Measurements from ENCODE around the gene PALMD. TPM values are rescaled to one million over a fixed set of nuclear protein-coding genes. Genes with fewer than 3 reads are reported as not detected.

The PALMD gene
- total RNA-seq, 1 donor: 16.8 TPM

GRCh38 chr1:99640672-99641071, 5.2 kb upstream of the PALMD start:
- no peak overlapping the region for H3K4me3 ChIP-seq (ENCODE audit: low read depth, low read length)
- DNase-seq (ENCODE audit: low read depth): no peak
- no peak for TF ChIP-seq CTCF (IDR thresholded peaks at IDR 0.05; ENCODE audit: insufficient read depth, low read depth, low read length)

GRCh38 chr1:99641558-99641957, 4.4 kb upstream of the PALMD start:
- no peak overlapping the region for H3K4me3 ChIP-seq (ENCODE audit: low read depth, low read length)
- TF ChIP-seq CTCF (IDR thresholded peaks at IDR 0.05; ENCODE audit: insufficient read depth, low read depth, low read length): no peak
- DNase-seq (ENCODE audit: low read depth): no peak

- no peak for TF ChIP-seq CTCF (IDR thresholded peaks at IDR 0.05; ENCODE audit: insufficient read depth, low read depth, low read length)
- no peak for DNase-seq (ENCODE audit: low read depth)
- no peak overlapping the region for H3K4me3 ChIP-seq (ENCODE audit: low read depth, low read length)
Observed at GRCh38 chr1:99642053-99642452, 3.9 kb upstream of the PALMD start.

GRCh38 chr1:99643021-99643779, 2.7 kb upstream of the PALMD start:
- H3K4me3 ChIP-seq (ENCODE audit: low read depth, low read length): no peak overlapping the region
- DNase-seq (ENCODE audit: low read depth): no peak
- TF ChIP-seq CTCF (IDR thresholded peaks at IDR 0.05; ENCODE audit: insufficient read depth, low read depth, low read length): no peak

GRCh38 chr1:99644279-99645004, 1.5 kb upstream of the PALMD start:
- no peak for DNase-seq (ENCODE audit: low read depth)
- no peak overlapping the region for H3K4me3 ChIP-seq (ENCODE audit: low read depth, low read length)
- no peak for TF ChIP-seq CTCF (IDR thresholded peaks at IDR 0.05; ENCODE audit: insufficient read depth, low read depth, low read length)

- peak; percentile 36 for DNase-seq (ENCODE audit: low read depth)
- no peak overlapping the region for H3K4me3 ChIP-seq (ENCODE audit: low read depth, low read length)
- no peak for TF ChIP-seq CTCF (IDR thresholded peaks at IDR 0.05; ENCODE audit: insufficient read depth, low read depth, low read length)
Observed at GRCh38 chr1:99645203-99645602, 710 bp upstream of the PALMD start.

All from fibroblast of villous mesenchyme (primary cell).